HepG2 (cell line): ENCODE data around the gene RAB3B. TPM values are rescaled to one million over a fixed set of nuclear protein-coding genes. Genes with fewer than 3 reads are reported as not detected.

ENCODE experiments used
- ATAC-seq: fragments of 200-7000 bp; cut with Tn5 transposase; 3 replicates; pipeline ENCODE4 v1.9.1; 2020; ENCODE audit warnings: mild to moderate bottlenecking, moderate library complexity
- BruUV-seq: library from RNA; stranded (reverse); fragments of 400-500 nt; replicated peaks from 2 replicates; lab custom pipeline; 2021; lab: Mats Ljungman, UMichigan
- CTCF ChIA-PET: fragments of 300-600 bp; formaldehyde crosslinking; extraction: SDS; loops from one replicate; lab custom pipeline; 2021; ENCODE audit warnings: low total read pairs, inconsistent platforms, low intra/inter-chr PET ratio; lab: Yijun Ruan, JAX
- POLR2A ChIA-PET: fragments of 350-600 bp; sonication (Branson Sonifier 250); formaldehyde crosslinking; loops from one replicate; lab custom pipeline; 2020; ENCODE audit warnings: antibody characterized with exemption, inconsistent platforms; lab: Yijun Ruan, JAX
- DNase-seq: peaks from one replicate; pipeline ENCODE4 v3.0.0-alpha.2; 2015; ENCODE audit warnings: low spot score
- FAIRE-seq: peaks from 3 replicates; lab custom pipeline; 2011; peaks lifted over from hg19 to GRCh38; lab: Jason Lieb, UNC
- H2AFZ ChIP-seq: one replicate; pipeline ENCODE4 v1.6.1; 2011; ENCODE audit warnings: low read length, inconsistent platforms
- H3K27ac ChIP-seq: fragments of 300-600 bp; 3 replicates; pipeline ENCODE4 v1.8.0; 2011; ENCODE audit warnings: mixed run types, mild to moderate bottlenecking, mixed read lengths, low read length, inconsistent platforms; ENCODE audit not compliant: insufficient read depth; ENCODE audit errors: extremely low read length
- H3K27me3 ChIP-seq, 2 experiments: fragments of 200-600 bp in 1 of 2; 2 replicates in 1 of 2; 3 replicates in 1 of 2; pipeline versions ENCODE4 v1.6.0 to v1.8.0; 2011; ENCODE audit warnings: low read length in 2 of 2, mild to moderate bottlenecking in 2 of 2, moderate library complexity in 2 of 2, inconsistent platforms in 1 of 2; ENCODE audit not compliant: insufficient read depth in 2 of 2, control insufficient read depth in 1 of 2
- H3K36me3 ChIP-seq, 2 experiments: fragments of 200-600 bp in 1 of 2; replicated peaks in 1 of 2; 2 replicates in 1 of 2; 3 replicates in 1 of 2; pipeline versions ENCODE4 v1.5.1 to v1.8.0; 2011; ENCODE audit warnings: low read length in 2 of 2, inconsistent platforms in 1 of 2; ENCODE audit not compliant: insufficient read depth in 2 of 2, control insufficient read depth in 1 of 2
- H3K4me1 ChIP-seq: 2 replicates; pipeline ENCODE4 v1.5.1; 2012; ENCODE audit warnings: low read length, inconsistent platforms; ENCODE audit not compliant: insufficient read depth
- H3K4me2 ChIP-seq: 2 replicates; pipeline ENCODE4 v1.6.0; 2011; ENCODE audit warnings: low read depth, low read length, inconsistent platforms
- H3K4me3 ChIP-seq, 3 experiments: fragments of 200-600 bp in 1 of 3; sonication (generic), shearing (Covaris generic) in 1 of 3; replicated peaks in 1 of 3; 2 replicates each; pipeline ENCODE4 v1.5.1; 2011 to 2016; ENCODE audit warnings: low read length in 3 of 3, inconsistent platforms in 2 of 3, low read depth in 2 of 3, mild to moderate bottlenecking in 2 of 3, control low read depth in 1 of 3, mixed read lengths in 1 of 3; ENCODE audit not compliant: insufficient read depth in 1 of 3
- H3K79me2 ChIP-seq: one replicate; pipeline ENCODE4 v1.6.1; 2011; ENCODE audit warnings: low read length, inconsistent platforms; ENCODE audit not compliant: insufficient read depth
- H3K9ac ChIP-seq: 2 replicates; pipeline ENCODE4 v1.6.0; 2011; ENCODE audit warnings: mild to moderate bottlenecking, low read depth, low read length, inconsistent platforms; ENCODE audit not compliant: insufficient read depth
- H3K9me3 ChIP-seq: 2 replicates; pipeline ENCODE4 v1.5.1; 2012; ENCODE audit warnings: mild to moderate bottlenecking, low read length
- H4K20me1 ChIP-seq: 2 replicates; pipeline ENCODE4 v1.6.0; 2011; ENCODE audit warnings: inconsistent platforms, mild to moderate bottlenecking, low read length, moderate library complexity; ENCODE audit not compliant: insufficient read depth
- ATM ChIP-seq: fragments of 450-650 bp; IDR thresholded peaks from 2 replicates; pipeline ENCODE4 v1.7.1; 2017; ENCODE audit warnings: mild to moderate bottlenecking, borderline replicate concordance
- HMG20B ChIP-seq: conservative IDR thresholded peaks from 2 replicates; pipeline ENCODE4 v1.6.1; 2016; ENCODE audit warnings: missing genetic modification reagents, missing compliant biosample characterization
- KLF9 ChIP-seq: IDR thresholded peaks from 2 replicates; pipeline ENCODE4 v1.6.1; 2016; ENCODE audit warnings: low read depth
- NR2C2 ChIP-seq: sonication (generic); formaldehyde crosslinking; IDR thresholded peaks from 2 replicates; pipeline ENCODE4 v1.4.0; 2020; ENCODE audit warnings: missing genetic modification reagents, mild to moderate bottlenecking, moderate library complexity, borderline replicate concordance
- PRMT3 ChIP-seq: sonication (generic); formaldehyde crosslinking; IDR thresholded peaks from 2 replicates; pipeline ENCODE4 v1.8.1; 2022; ENCODE audit warnings: low read depth, mild to moderate bottlenecking, moderate library complexity, missing genetic modification reagents, borderline replicate concordance
- RELA ChIP-seq: sonication (generic); formaldehyde crosslinking; IDR thresholded peaks from 2 replicates; pipeline ENCODE4 v1.4.0; 2020; ENCODE audit warnings: missing genetic modification reagents
- UBTF ChIP-seq: sonication (generic); formaldehyde crosslinking; IDR thresholded peaks from 2 replicates; pipeline ENCODE4 v1.4.0; 2020; ENCODE audit warnings: mild to moderate bottlenecking, missing genetic modification reagents
- ZNF264 ChIP-seq: sonication (generic); formaldehyde crosslinking; IDR thresholded peaks from 2 replicates; pipeline ENCODE4 v1.4.0; 2020; ENCODE audit warnings: missing genetic modification reagents
- ZNF430 ChIP-seq: sonication (generic); formaldehyde crosslinking; IDR thresholded peaks from 2 replicates; pipeline ENCODE4 v1.9.0; 2021; ENCODE audit warnings: mild to moderate bottlenecking, missing genetic modification reagents
- ZNF550 ChIP-seq: sonication (generic); formaldehyde crosslinking; IDR thresholded peaks from 2 replicates; pipeline ENCODE4 v1.4.0; 2020; ENCODE audit warnings: mild to moderate bottlenecking, missing genetic modification reagents, borderline replicate concordance
- ZNF609 ChIP-seq: sonication (generic); formaldehyde crosslinking; IDR thresholded peaks from 2 replicates; pipeline ENCODE4 v1.4.0; 2020; ENCODE audit warnings: mild to moderate bottlenecking, missing genetic modification reagents, borderline replicate concordance
- ZSCAN22 ChIP-seq: sonication (generic); formaldehyde crosslinking; IDR thresholded peaks from 2 replicates; pipeline ENCODE4 v1.4.0; 2020; ENCODE audit warnings: mild to moderate bottlenecking, missing genetic modification reagents
- WGBS: methylation state at CpG from one replicate; pipeline ENCODE4 v1.1.6; 2017; ENCODE audit warnings: low lambda C conversion rate; 5-methylcytosine and 5-hydroxymethylcytosine counted together
- in situ Hi-C: cut with HindIII; loops from 2 replicates; pipeline ENCODE4 v1.10.0; 2017; ENCODE audit warnings: low pct_unique_long_range_greater_than_20kb; ENCODE audit not compliant: extremely low pct_ligation_motif_present
- intact Hi-C: fragments of 100-400 bp; cut with micrococcal nuclease; formaldehyde crosslinking; loops from one replicate; pipeline ENCODE4 v1.10.0; 2022; ENCODE audit not compliant: unreplicated experiment
- polyA plus RNA-seq, 8 experiments: library from polyadenylated mRNA; depleted of rRNA in 3 of 8; stranded (reverse) in 7 of 8; unstranded in 1 of 8; fragments of >200 nt; fragmentation: Illumina TruSeq in 4 of 8; extraction: Trizol in 4 of 8; gene quantifications; 2 replicates each; pipeline versions ENCODE4 v1.2.1 to v1.2.3, GENCODE V29; 2011 to 2016; ENCODE audit warnings: low read depth in 4 of 8, missing spikeins in 1 of 8, mixed read lengths in 1 of 8; ENCODE audit not compliant: insufficient read depth in 1 of 8
- total RNA-seq, 5 experiments: library from RNA; depleted of rRNA; stranded (reverse); fragments of >200 nt; fragmentation: Illumina TruSeq; extraction: Trizol; gene quantifications; 2 replicates each; pipeline ENCODE4 v1.2.3, GENCODE V29; 2016; ENCODE audit warnings: low read depth in 1 of 5
- TF ChIP-seq, protein P1 (sequence below): sonication (generic); formaldehyde crosslinking; conservative IDR thresholded peaks from 2 replicates; pipeline ENCODE4 v1.4.0; 2020; ENCODE audit warnings: missing genetic modification reagents

RAB3B gene
- total and polyA plus RNA-seq, 2 of the 13 experiments (the other 11 are each of a cell fraction or from before 2014, with no cell fraction given), result 1.0 to 1.2 TPM

DNA sequence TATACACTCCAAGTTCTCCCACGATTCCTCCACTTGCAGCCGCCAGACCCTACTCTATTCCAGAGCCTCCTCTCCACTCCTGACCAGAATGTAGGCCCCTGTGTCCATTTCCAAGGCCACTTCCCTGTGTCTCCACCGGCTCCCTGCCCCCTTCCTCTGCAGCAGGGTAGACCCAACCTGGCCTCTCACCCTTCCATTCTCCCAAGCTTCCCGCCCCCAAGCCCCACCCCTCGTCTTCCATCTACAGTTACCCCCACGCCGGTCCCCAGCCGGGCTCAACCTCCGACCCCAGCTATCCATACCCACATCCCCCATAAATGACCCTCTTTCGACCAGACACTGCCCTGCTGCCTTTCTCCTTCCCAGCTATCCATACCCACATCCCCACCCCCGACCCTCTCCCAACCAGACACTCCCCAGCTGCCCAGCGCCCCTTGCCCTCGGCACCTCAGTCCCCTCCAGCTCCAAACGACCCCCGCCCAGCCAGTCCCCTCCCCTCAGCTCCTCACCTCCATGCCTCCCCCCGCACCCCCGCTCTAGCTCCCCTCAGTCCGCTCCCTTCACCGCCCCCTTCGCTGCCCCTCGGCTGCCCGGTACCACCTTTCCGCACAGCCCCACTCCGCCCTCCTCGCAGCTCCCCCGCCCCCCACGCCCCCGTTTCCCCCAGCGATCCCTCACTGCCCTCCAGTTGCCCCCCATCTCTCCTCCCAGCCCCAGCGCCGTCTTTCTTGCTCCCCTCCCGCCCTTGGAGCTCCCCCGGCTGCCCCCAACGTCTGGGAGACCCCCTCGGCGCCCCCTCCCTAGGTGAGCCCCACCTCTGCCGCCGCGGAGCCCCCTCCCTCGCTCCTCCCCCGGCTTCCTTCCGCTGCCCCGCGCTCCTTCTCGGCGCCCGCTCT, 670 bp downstream of the RAB3B start:
- ATAC-seq, result no peak
- no peak overlapping the region for H2AFZ ChIP-seq
- no peaks in the 10 kb centered on the region for H4K20me1 ChIP-seq
- H3K27me3 ChIP-seq, result peaks cover 1 to 35% of the 10 kb centered on the region in 2 experiments; a peak in 2 of 5 replicates
- CTCF ChIA-PET, result interaction anchor here (0.7 kb wide), 1 partner anchor 93 kb away, joined by 3 read pairs; no protein-coding TSS in a partner anchor
- no peak overlapping the region for H3K9ac ChIP-seq
- POLR2A ChIA-PET, result no interaction called here
- 19% methylated on average over 47 of the region's 47 CpGs for WGBS
- no peaks in the 10 kb centered on the region for H3K36me3 ChIP-seq
- FAIRE-seq, result no peak
- no peaks in the 10 kb centered on the region for H3K79me2 ChIP-seq
- no TSS peak for BruUV-seq
- peaks cover 10% of the 10 kb centered on the region for H3K4me1 ChIP-seq
- intact Hi-C loops (no loop called here), in situ Hi-C loops (no loop called here)
- H3K9me3 ChIP-seq, result no peaks in the 10 kb centered on the region
- DNase-seq, result no peak
- peak overlapping the region; percentile 50 to 66 (median 58); a peak in 4 of 6 replicates for H3K4me3 ChIP-seq
- no peak overlapping the region for H3K27ac ChIP-seq
- H3K4me2 ChIP-seq, result peak overlapping the region; percentile 51
- no peak for TF ChIP-seq ZNF264 (CRISPR knock-in tag)
- TF ChIP-seq ZSCAN22 (CRISPR knock-in tag), result no peak
- no peak for TF ChIP-seq NR2C2 (CRISPR knock-in tag)
- TF ChIP-seq, protein P1, sequence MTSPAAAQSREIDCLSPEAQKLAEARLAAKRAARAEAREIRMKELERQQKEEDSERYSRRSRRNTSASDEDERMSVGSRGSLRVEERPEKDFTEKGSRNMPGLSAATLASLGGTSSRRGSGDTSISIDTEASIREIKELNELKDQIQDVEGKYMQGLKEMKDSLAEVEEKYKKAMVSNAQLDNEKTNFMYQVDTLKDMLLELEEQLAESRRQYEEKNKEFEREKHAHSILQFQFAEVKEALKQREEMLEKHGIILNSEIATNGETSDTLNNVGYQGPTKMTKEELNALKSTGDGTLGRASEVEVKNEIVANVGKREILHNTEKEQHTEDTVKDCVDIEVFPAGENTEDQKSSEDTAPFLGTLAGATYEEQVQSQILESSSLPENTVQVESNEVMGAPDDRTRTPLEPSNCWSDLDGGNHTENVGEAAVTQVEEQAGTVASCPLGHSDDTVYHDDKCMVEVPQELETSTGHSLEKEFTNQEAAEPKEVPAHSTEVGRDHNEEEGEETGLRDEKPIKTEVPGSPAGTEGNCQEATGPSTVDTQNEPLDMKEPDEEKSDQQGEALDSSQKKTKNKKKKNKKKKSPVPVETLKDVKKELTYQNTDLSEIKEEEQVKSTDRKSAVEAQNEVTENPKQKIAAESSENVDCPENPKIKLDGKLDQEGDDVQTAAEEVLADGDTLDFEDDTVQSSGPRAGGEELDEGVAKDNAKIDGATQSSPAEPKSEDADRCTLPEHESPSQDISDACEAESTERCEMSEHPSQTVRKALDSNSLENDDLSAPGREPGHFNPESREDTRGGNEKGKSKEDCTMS, result no peak
- TF ChIP-seq ATM, result no peak
- no peak for TF ChIP-seq HMG20B (CRISPR knock-in tag)
- no peak for TF ChIP-seq ZNF430 (CRISPR knock-in tag)
- TF ChIP-seq RELA (CRISPR knock-in tag), result no peak
- no peak for TF ChIP-seq ZNF550 (CRISPR knock-in tag)
- no peak for TF ChIP-seq ZNF609 (CRISPR knock-in tag)
- TF ChIP-seq KLF9, result no peak
- TF ChIP-seq UBTF, result no peak
- no peak for TF ChIP-seq PRMT3
